HCT116 (cell line): ENCODE results near the gene CYP27A1. TPM values are rescaled to one million over a fixed set of nuclear protein-coding genes. Genes with fewer than 3 reads are reported as not detected.

Experiments used
- ATAC-seq: fragments of 200-7000 bp; cut with Tn5 transposase; 2 replicates; pipeline ENCODE4 v1.9.1; 2020; ENCODE audit warnings: mild to moderate bottlenecking, moderate library complexity
- BruUV-seq: library from RNA; stranded (reverse); fragments of 400-500 nt; replicated peaks from 2 replicates; lab custom pipeline; 2021; lab: Mats Ljungman, UMichigan
- CTCF ChIA-PET: fragments of 300-600 bp; sonication (Branson Sonifier 250); formaldehyde crosslinking; loops from one replicate; lab custom pipeline; 2021; ENCODE audit warnings: antibody characterized with exemption; lab: Charles Lee
- POLR2A ChIA-PET: fragments of 300-600, 350-600 bp; sonication (Branson Sonifier 250); formaldehyde crosslinking; loops from one replicate; lab custom pipeline; 2021; ENCODE audit warnings: antibody characterized with exemption; lab: Charles Lee
- RAD21 ChIA-PET, 2 experiments: fragments of 300-600 bp; sonication (Branson Sonifier 250); formaldehyde crosslinking; loops; one replicate each; lab custom pipeline; 2023; ENCODE audit warnings: low total read pairs in 2 of 2; ENCODE audit not compliant: uncharacterized antibody in 2 of 2, unreplicated experiment in 2 of 2, low non-redundant PET in 1 of 2; lab: Charles Lee
- DNase-seq: peaks from one replicate; pipeline ENCODE4 v3.0.0-alpha.2; 2010; ENCODE audit warnings: low read depth, low spot score
- H2AFZ ChIP-seq: fragments of 200-600 bp; shearing (Covaris generic), sonication (generic); 2 replicates; pipeline ENCODE4 v1.6.1; 2017; ENCODE audit warnings: low read depth, mixed run types, mixed read lengths, antibody characterized with exemption, low read length; ENCODE audit not compliant: poor library complexity, severe bottlenecking
- H3K27ac ChIP-seq: 2 replicates; pipeline ENCODE4 v1.5.1; 2012; ENCODE audit warnings: low read depth, low read length
- H3K27me3 ChIP-seq: fragments of 200-600 bp; sonication (generic); 2 replicates; pipeline ENCODE4 v1.6.1; 2016; ENCODE audit warnings: mixed run types, low read length, mixed read lengths; ENCODE audit not compliant: insufficient read depth
- H3K36me3 ChIP-seq, 2 experiments: fragments of 200-500 bp in 1 of 2; fragments of 200-600 bp in 1 of 2; sonication (Bioruptor generic) in 1 of 2; sonication (generic) in 1 of 2; 2 replicates each; pipeline versions ENCODE4 v1.5.1 to v1.6.1; 2014 to 2016; ENCODE audit warnings: low read length in 2 of 2, inconsistent platforms in 1 of 2, mixed read lengths in 1 of 2, mixed run types in 1 of 2; ENCODE audit not compliant: insufficient read depth in 2 of 2, control insufficient read depth in 1 of 2
- H3K4me1 ChIP-seq, 2 experiments: fragments of 200-600 bp in 1 of 2; sonication (generic) in 1 of 2; 2 replicates each; pipeline versions ENCODE4 v1.5.1 to v1.6.1; 2012 to 2017; ENCODE audit warnings: low read length in 2 of 2, inconsistent platforms in 1 of 2, mild to moderate bottlenecking in 1 of 2, mixed read lengths in 1 of 2, mixed run types in 1 of 2, moderate library complexity in 1 of 2; ENCODE audit not compliant: insufficient read depth in 2 of 2, control insufficient read depth in 1 of 2
- H3K4me2 ChIP-seq: fragments of 200-600 bp; sonication (generic); 2 replicates; pipeline ENCODE4 v1.6.1; 2017; ENCODE audit warnings: mixed run types, low read length, mixed read lengths
- H3K4me3 ChIP-seq, 2 experiments: fragments of 200-600 bp in 1 of 2; sonication (generic) in 1 of 2; replicated peaks in 1 of 2; 2 replicates each; pipeline ENCODE4 v1.5.1; 2011 to 2016; ENCODE audit warnings: low read length in 2 of 2, control low read depth in 1 of 2, low read depth in 1 of 2, mild to moderate bottlenecking in 1 of 2, mixed read lengths in 1 of 2, mixed run types in 1 of 2
- H3K79me2 ChIP-seq: fragments of 200-600 bp; sonication (generic); 2 replicates; pipeline ENCODE4 v1.6.1; 2017; ENCODE audit warnings: mild to moderate bottlenecking, mixed run types, low read length, moderate library complexity, mixed read lengths; ENCODE audit not compliant: insufficient read depth
- H3K9ac ChIP-seq: fragments of 200-600 bp; sonication (generic); 2 replicates; pipeline ENCODE4 v1.6.1; 2016; ENCODE audit warnings: low read length, mixed read lengths
- H3K9me2 ChIP-seq: fragments of 200-600 bp; sonication (generic), shearing (Covaris generic); 2 replicates; pipeline ENCODE4 v1.6.1; 2017; ENCODE audit warnings: mixed run types, mild to moderate bottlenecking, moderate library complexity; ENCODE audit not compliant: insufficient read depth
- H3K9me3 ChIP-seq, 2 experiments: fragments of 200-500 bp in 1 of 2; fragments of 200-600 bp in 1 of 2; sonication (Bioruptor generic) in 1 of 2; sonication (generic) in 1 of 2; 2 replicates each; pipeline ENCODE4 v1.6.1; 2014 to 2017; ENCODE audit warnings: low read length in 2 of 2, mixed read lengths in 2 of 2, inconsistent platforms in 1 of 2, low read depth in 1 of 2, mild to moderate bottlenecking in 1 of 2, mixed run types in 1 of 2, moderate library complexity in 1 of 2; ENCODE audit not compliant: control insufficient read depth in 1 of 2, insufficient read depth in 1 of 2
- H4K20me1 ChIP-seq: fragments of 200-600 bp; sonication (generic), shearing (Covaris generic); 2 replicates; pipeline ENCODE4 v1.6.1; 2017; ENCODE audit warnings: mixed run types, mild to moderate bottlenecking, moderate library complexity; ENCODE audit not compliant: insufficient read depth
- ATF3 ChIP-seq: IDR thresholded peaks from 2 replicates; pipeline ENCODE4 v1.6.1; 2012
- CBX3 ChIP-seq: IDR thresholded peaks from 2 replicates; pipeline ENCODE4 v1.6.1; 2012; ENCODE audit warnings: low read depth
- CEBPB ChIP-seq: IDR thresholded peaks from 2 replicates; pipeline ENCODE4 v1.6.1; 2012; ENCODE audit warnings: low read depth
- EGR1 ChIP-seq: IDR thresholded peaks from 2 replicates; pipeline ENCODE4 v1.6.1; 2012; ENCODE audit warnings: low read depth
- ELF1 ChIP-seq: IDR thresholded peaks from 2 replicates; pipeline ENCODE4 v1.6.1; 2012; ENCODE audit warnings: low read depth, borderline replicate concordance
- EZH2 ChIP-seq: fragments of 200-600 bp; sonication (generic); IDR thresholded peaks from 2 replicates; pipeline ENCODE4 v1.6.1; 2017; ENCODE audit warnings: antibody characterized with exemption, mixed run types
- EZH2phosphoT487 ChIP-seq: fragments of 200-600 bp; IDR thresholded peaks from 2 replicates; pipeline ENCODE4 v1.6.1; 2018; ENCODE audit warnings: antibody characterized with exemption, borderline replicate concordance
- FOSL1 ChIP-seq: IDR thresholded peaks from 2 replicates; pipeline ENCODE4 v1.6.1; 2012; ENCODE audit warnings: low read depth
- JUND ChIP-seq: IDR thresholded peaks from 2 replicates; pipeline ENCODE4 v1.6.1; 2012
- RAD21 ChIP-seq: IDR thresholded peaks from 2 replicates; pipeline ENCODE4 v1.6.1; 2012; ENCODE audit warnings: low read depth, mild to moderate bottlenecking
- SIN3A ChIP-seq: IDR thresholded peaks from 2 replicates; pipeline ENCODE4 v1.6.1; 2012; ENCODE audit warnings: low read depth
- SP1 ChIP-seq: IDR thresholded peaks from 2 replicates; pipeline ENCODE4 v1.6.1; 2012; ENCODE audit warnings: low read depth
- SRF ChIP-seq: IDR thresholded peaks from 2 replicates; pipeline ENCODE4 v1.6.1; 2012; ENCODE audit warnings: low read depth
- YY1 ChIP-seq: IDR thresholded peaks from 2 replicates; pipeline ENCODE4 v1.6.1; 2011; ENCODE audit warnings: low read length, low read depth, moderate library complexity, mild to moderate bottlenecking; ENCODE audit not compliant: insufficient replicate concordance; ENCODE audit errors: extremely low read depth
- ZFX ChIP-seq: fragments of 450-650 bp; IDR thresholded peaks from 2 replicates; pipeline ENCODE4 v1.6.1; 2017
- intact Hi-C: fragments of 100-400 bp; cut with micrococcal nuclease; formaldehyde crosslinking; loops from 2 replicates; pipeline ENCODE4 v1.10.0; 2022
- total RNA-seq: library from RNA; stranded (reverse); gene quantifications from one replicate; pipeline ENCODE4 v1.2.1, GENCODE V29; 2021; ENCODE audit not compliant: unreplicated experiment
- TF ChIP-seq, protein P1 (sequence below), 3 experiments: fragments of 200-600 bp in 1 of 3; sonication (generic) in 1 of 3; IDR thresholded peaks in 2 of 3; conservative IDR thresholded peaks in 1 of 3; 2 replicates each; pipeline ENCODE4 v1.5.1; 2012 to 2017; ENCODE audit warnings: low read depth in 2 of 3, low read length in 2 of 3, antibody characterized with exemption in 1 of 3, borderline replicate concordance in 1 of 3, control low read depth in 1 of 3, mild to moderate bottlenecking in 1 of 3, mixed read lengths in 1 of 3, mixed run types in 1 of 3, moderate library complexity in 1 of 3; ENCODE audit not compliant: insufficient read depth in 1 of 3

The CYP27A1 gene
- total RNA-seq, 1 experiment from 2014 or later = 1.6 TPM

- no peak overlapping the region for H2AFZ ChIP-seq
- CTCF ChIA-PET = no interaction called here
- BruUV-seq = no TSS peak
- no peaks in the 10 kb centered on the region for H3K79me2 ChIP-seq
- intact Hi-C loops = no loop called here
- POLR2A ChIA-PET = no interaction called here
- no peak for TF ChIP-seq SRF
- no peak for TF ChIP-seq FOSL1
- TF ChIP-seq EZH2phosphoT487 = no peak
- TF ChIP-seq RAD21 = no peak
- TF ChIP-seq CBX3 = no peak
- no peak for TF ChIP-seq CEBPB
- TF ChIP-seq EZH2 = no peak
- TF ChIP-seq SP1 = no peak
- TF ChIP-seq, protein P1, sequence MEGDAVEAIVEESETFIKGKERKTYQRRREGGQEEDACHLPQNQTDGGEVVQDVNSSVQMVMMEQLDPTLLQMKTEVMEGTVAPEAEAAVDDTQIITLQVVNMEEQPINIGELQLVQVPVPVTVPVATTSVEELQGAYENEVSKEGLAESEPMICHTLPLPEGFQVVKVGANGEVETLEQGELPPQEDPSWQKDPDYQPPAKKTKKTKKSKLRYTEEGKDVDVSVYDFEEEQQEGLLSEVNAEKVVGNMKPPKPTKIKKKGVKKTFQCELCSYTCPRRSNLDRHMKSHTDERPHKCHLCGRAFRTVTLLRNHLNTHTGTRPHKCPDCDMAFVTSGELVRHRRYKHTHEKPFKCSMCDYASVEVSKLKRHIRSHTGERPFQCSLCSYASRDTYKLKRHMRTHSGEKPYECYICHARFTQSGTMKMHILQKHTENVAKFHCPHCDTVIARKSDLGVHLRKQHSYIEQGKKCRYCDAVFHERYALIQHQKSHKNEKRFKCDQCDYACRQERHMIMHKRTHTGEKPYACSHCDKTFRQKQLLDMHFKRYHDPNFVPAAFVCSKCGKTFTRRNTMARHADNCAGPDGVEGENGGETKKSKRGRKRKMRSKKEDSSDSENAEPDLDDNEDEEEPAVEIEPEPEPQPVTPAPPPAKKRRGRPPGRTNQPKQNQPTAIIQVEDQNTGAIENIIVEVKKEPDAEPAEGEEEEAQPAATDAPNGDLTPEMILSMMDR (IDR thresholded peaks at IDR 0.05 in 2 of 3, conservative IDR thresholded peaks at IDR 0.05 in 1 of 3; ENCODE audit: borderline replicate concordance in 1 of 3, insufficient read depth in 1 of 3, low read depth in 2 of 3, low read length in 2 of 3) = no peak
- no peak for TF ChIP-seq ATF3
- no peak for TF ChIP-seq EGR1
- no peak for TF ChIP-seq ELF1
- no peak for TF ChIP-seq JUND
- TF ChIP-seq SIN3A = no peak
- no peak for TF ChIP-seq YY1
- no peak for TF ChIP-seq ZFX
- no peaks in the 10 kb centered on the region for H3K27me3 ChIP-seq
- no peak overlapping the region for H3K4me3 ChIP-seq
- no peak overlapping the region for H3K27ac ChIP-seq
- no peaks in the 10 kb centered on the region for H3K9me2 ChIP-seq
- H4K20me1 ChIP-seq = no peaks in the 10 kb centered on the region
- H3K9me3 ChIP-seq = no peaks in the 10 kb centered on the region
- ATAC-seq (no peak), DNase-seq (no peak)
- RAD21 ChIA-PET = no interaction called here
- H3K4me1 ChIP-seq = no peaks in the 10 kb centered on the region
- H3K4me2 ChIP-seq = no peak overlapping the region
- no peaks in the 10 kb centered on the region for H3K36me3 ChIP-seq
- H3K9ac ChIP-seq = no peak overlapping the region
Measured at GRCh38 chr2:218788529-218789255, 6.7 kb downstream of the CYP27A1 start.
